B cell (primary cell): Measurements from ENCODE around the gene CALM3. TPM values are rescaled to one million over a fixed set of nuclear protein-coding genes. Genes with fewer than 3 reads are reported as not detected.

Experiments used
- ATAC-seq: fragments of 200-7000 bp; cut with Tn5 transposase; one replicate; pipeline ENCODE4 v1.10.0; 2021; ENCODE audit warnings: low read depth, mild to moderate bottlenecking, moderate number of reproducible peaks, moderate library complexity
- CTCF ChIA-PET: fragments of 350-600 bp; sonication (Branson Sonifier 250); formaldehyde crosslinking; loops from one replicate; lab custom pipeline; 2021; ENCODE audit warnings: antibody characterized with exemption, inconsistent platforms; lab: Charles Lee
- POLR2A ChIA-PET: fragments of 350-600 bp; sonication (Branson Sonifier 250); formaldehyde crosslinking; loops from one replicate; lab custom pipeline; 2021; ENCODE audit warnings: antibody characterized with exemption; lab: Charles Lee
- DNase-seq: peaks from one replicate; pipeline ENCODE4 v3.0.0; 2013
- H2AFZ ChIP-seq: 2 replicates; pipeline ENCODE4 v1.6.1; 2012; ENCODE audit warnings: mild to moderate bottlenecking, low read depth, low read length; ENCODE audit not compliant: insufficient read depth, poor library complexity, severe bottlenecking
- H3K27ac ChIP-seq, 2 donors: 1 replicate in 1 of 2; 2 replicates in 1 of 2; pipeline ENCODE4 v1.5.1; 2012 to 2013; ENCODE audit warnings: low read length in 2 of 2, mild to moderate bottlenecking in 2 of 2, moderate library complexity in 1 of 2
- H3K27me3 ChIP-seq, 4 experiments: fragments of 200-600 bp in 1 of 4; sonication (generic) in 1 of 4; replicated peaks in 1 of 4; 1 replicate in 2 of 4; 2 replicates in 2 of 4; pipeline versions ENCODE4 v1.6.1 to v1.7.0; 2013 to 2016; ENCODE audit warnings: low read length in 3 of 4, mild to moderate bottlenecking in 2 of 4, mixed read lengths in 1 of 4, moderate library complexity in 1 of 4; ENCODE audit not compliant: insufficient read depth in 4 of 4, control insufficient read depth in 3 of 4; ENCODE audit errors: control extremely low read depth in 1 of 4
- H3K36me3 ChIP-seq, 2 experiments: replicated peaks in 1 of 2; 1 replicate in 1 of 2; 2 replicates in 1 of 2; pipeline versions ENCODE4 v1.6.1 to v1.7.1; 2013; ENCODE audit warnings: low read length in 1 of 2; ENCODE audit not compliant: insufficient read depth in 2 of 2, control insufficient read depth in 1 of 2; ENCODE audit errors: control extremely low read depth in 1 of 2, extremely low read depth in 1 of 2
- H3K4me1 ChIP-seq, 2 donors: fragments of 200-600 bp in 1 of 2; sonication (generic) in 1 of 2; 1 replicate in 1 of 2; 2 replicates in 1 of 2; pipeline versions ENCODE4 v1.5.1 to v1.6.1; 2013 to 2017; ENCODE audit warnings: low read length in 2 of 2; ENCODE audit not compliant: control insufficient read depth in 2 of 2, insufficient read depth in 2 of 2
- H3K4me2 ChIP-seq: replicated peaks from 2 replicates; pipeline ENCODE3; 2012; ENCODE audit warnings: mild to moderate bottlenecking, low read depth, low read length; ENCODE audit not compliant: poor library complexity, severe bottlenecking
- H3K4me3 ChIP-seq, 5 experiments: fragments of 200-600 bp in 1 of 5; sonication (generic) in 1 of 5; 1 replicate in 3 of 5; 2 replicates in 2 of 5; pipeline versions ENCODE4 v1.5.1 to v1.7.0; 2011 to 2016; ENCODE audit warnings: low read length in 4 of 5, mild to moderate bottlenecking in 4 of 5, low read depth in 2 of 5, control low read depth in 1 of 5, moderate library complexity in 1 of 5; ENCODE audit not compliant: insufficient read depth in 1 of 5; ENCODE audit errors: control extremely low read depth in 1 of 5, extremely low read depth in 1 of 5
- H3K79me2 ChIP-seq: fragments of 200-600 bp; sonication (generic); one replicate; pipeline ENCODE4 v1.6.0; 2016; ENCODE audit warnings: low read length; ENCODE audit not compliant: control insufficient read depth, insufficient read depth
- H3K9ac ChIP-seq: fragments of 200-600 bp; sonication (generic); 2 replicates; pipeline ENCODE4 v1.6.1; 2017; ENCODE audit warnings: mild to moderate bottlenecking, low read length, moderate library complexity
- H3K9me3 ChIP-seq, 3 donors: one replicate each; pipeline versions ENCODE4 v1.6.1 to v1.7.1; 2013; ENCODE audit warnings: low read length in 2 of 3; ENCODE audit not compliant: control insufficient read depth in 2 of 3, insufficient read depth in 1 of 3; ENCODE audit errors: control extremely low read depth in 1 of 3
- H4K20me1 ChIP-seq: 2 replicates; pipeline ENCODE4 v1.6.0; 2012; ENCODE audit warnings: mild to moderate bottlenecking, low read length; ENCODE audit not compliant: insufficient read depth, control insufficient read depth, poor library complexity, severe bottlenecking
- H3K27ac Mint-ChIP-seq: one replicate; pipeline ENCODE4 v1.8.0; 2021; ENCODE audit warnings: mixed read lengths
- H3K27me3 Mint-ChIP-seq: one replicate; pipeline ENCODE4 v1.8.0; 2021; ENCODE audit warnings: mixed read lengths
- H3K4me1 Mint-ChIP-seq: one replicate; pipeline ENCODE4 v1.8.0; 2021; ENCODE audit warnings: mixed read lengths
- H3K4me3 Mint-ChIP-seq: one replicate; pipeline ENCODE4 v1.8.0; 2021; ENCODE audit warnings: mixed read lengths
- H3K9me3 Mint-ChIP-seq: one replicate; pipeline ENCODE4 v1.8.0; 2022; ENCODE audit warnings: mixed read lengths; ENCODE audit not compliant: insufficient read depth
- CTCF ChIP-seq: fragments of 200-600 bp; IDR thresholded peaks from one replicate; pipeline ENCODE4 v1.8.0; 2022; ENCODE audit warnings: antibody characterized with exemption, mild to moderate bottlenecking
- EZH2 ChIP-seq: IDR thresholded peaks from 2 replicates; pipeline ENCODE4 v1.6.1; 2012; ENCODE audit warnings: borderline replicate concordance, low read depth, mild to moderate bottlenecking, moderate library complexity, low read length; ENCODE audit not compliant: insufficient read depth, poor library complexity, severe bottlenecking
- WGBS: methylation state at CpG from one replicate; pipeline ENCODE4 v1.1.5; 2013; ENCODE audit warnings: missing lambda C conversion rate; ENCODE audit not compliant: insufficient coverage; 5-methylcytosine and 5-hydroxymethylcytosine counted together
- intact Hi-C: fragments of 100-400 bp; cut with micrococcal nuclease; formaldehyde crosslinking; loops from one replicate; pipeline ENCODE4 v1.10.0; 2022
- polyA plus RNA-seq: library from polyadenylated mRNA; depleted of rRNA; stranded (reverse); fragments of >200 nt; gene quantifications from 2 replicates; pipeline ENCODE4 v1.2.3, GENCODE V29; 2012
- total RNA-seq, 2 donors: library from RNA; stranded (reverse); fragments of 120-200 nt in 1 of 2; gene quantifications; 1 replicate in 1 of 2; 2 replicates in 1 of 2; pipeline versions ENCODE4 v1.2.3 to v1.2.4, GENCODE V29; 2013 to 2022

The CALM3 gene
- total and polyA plus RNA-seq, 2 donors (not counting 1 experiment from before 2014, with no cell fraction given): 99.0 to 99.3 TPM

DNA sequence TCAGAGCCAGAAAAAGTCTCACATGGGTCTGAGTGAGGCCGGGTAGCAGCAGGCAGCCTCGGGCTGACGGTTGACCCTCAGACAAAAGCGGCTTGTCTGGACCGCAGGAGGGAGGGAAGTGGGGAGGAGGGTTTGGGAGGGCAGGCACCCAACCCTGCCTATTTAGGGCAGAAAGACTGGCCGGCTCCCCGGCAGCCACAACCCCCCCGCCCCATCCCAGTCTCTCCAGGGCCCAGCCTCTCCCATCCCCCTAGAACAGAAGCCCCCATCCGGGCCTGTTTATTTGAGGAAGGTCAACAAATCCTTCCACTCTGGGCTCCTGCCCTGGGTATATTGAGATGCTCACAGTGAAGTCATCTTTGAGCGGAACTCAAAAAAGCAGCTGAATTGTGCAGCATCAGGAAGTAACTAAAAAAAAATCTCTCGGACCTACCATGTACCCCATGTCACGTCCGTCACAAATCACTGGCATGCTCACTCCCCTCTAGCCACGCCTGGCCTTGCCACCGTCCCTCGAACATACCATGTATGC, 53.6 kb downstream of the CALM3 start:
- Mint-ChIP-seq H3K4me3 (no peak overlapping the region), H3K27ac (no peak overlapping the region), H3K9me3 (no peaks in the 10 kb centered on the region), H3K4me1 (peaks cover 4% of the 10 kb centered on the region), H3K27me3 (peaks cover 49% of the 10 kb centered on the region)
- peaks cover 0 to 8% (median 2%) of the 10 kb centered on the region in 3 donors for H3K9me3 ChIP-seq
- DNase-seq (no peak), ATAC-seq (no peak)
- peaks cover 0 to 61% (median 20%) of the 10 kb centered on the region in 4 experiments for H3K27me3 ChIP-seq
- no peak overlapping the region for H3K9ac ChIP-seq
- H3K79me2 ChIP-seq: no peaks in the 10 kb centered on the region
- no peak overlapping the region for H3K4me3 ChIP-seq
- no peaks in the 10 kb centered on the region for H3K36me3 ChIP-seq
- peaks cover 9 to 13% of the 10 kb centered on the region in 2 donors for H3K4me1 ChIP-seq
- no peaks in the 10 kb centered on the region for H4K20me1 ChIP-seq
- TF ChIP-seq EZH2 (no peak), CTCF (no peak)
- ChIA-PET POLR2A (no interaction called here), CTCF (interaction anchor here (1.9 kb wide), 1 partner anchor 74 kb away, joined by 4 read pairs; no protein-coding TSS in a partner anchor)
- H2AFZ ChIP-seq: no peak overlapping the region
- WGBS: 81% methylated on average over 11 of the region's 16 CpGs
- H3K4me2 ChIP-seq: no peak overlapping the region
- intact Hi-C loops: no loop called here
- no peak overlapping the region for H3K27ac ChIP-seq

DNA sequence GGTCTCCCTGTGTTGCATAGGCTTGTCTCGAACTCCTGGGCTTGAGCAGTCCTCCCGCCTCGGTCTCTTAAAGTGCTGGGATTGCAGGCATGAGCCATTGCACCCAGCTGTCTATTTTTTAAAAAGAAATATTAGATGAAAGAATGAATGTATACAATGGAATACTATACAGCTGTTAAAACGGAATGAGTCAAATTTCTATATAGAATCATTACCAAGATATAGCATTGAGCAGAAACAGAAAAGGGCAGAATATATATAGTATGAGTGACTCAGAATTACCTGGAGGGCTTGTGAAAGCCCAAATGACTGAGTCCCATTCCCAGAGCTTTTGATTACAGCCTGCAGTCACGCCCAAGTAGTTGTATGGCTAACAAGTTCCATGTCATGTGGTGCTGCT, 55.4 kb downstream of the CALM3 start:
- H3K9ac ChIP-seq: no peak overlapping the region
- Mint-ChIP-seq H3K9me3 (no peaks in the 10 kb centered on the region), H3K27me3 (peaks cover 39% of the 10 kb centered on the region)

More for the DNA sequence above, 55.4 kb downstream of the CALM3 start:
- ChIA-PET POLR2A (no interaction called here), CTCF (interaction anchor here (0.6 to 12.3 kb wide), 5 partner anchors 14 to 141 kb away, joined by 3 to 447 read pairs (median 3); no protein-coding TSS in a partner anchor)
- Histone ChIP-seq H3K9me3 (peaks cover 0 to 10% (median 2%) of the 10 kb centered on the region in 3 donors), H3K4me3 (no peak overlapping the region), H3K79me2 (no peaks in the 10 kb centered on the region), H3K27me3 (peaks cover 0 to 58% (median 23%) of the 10 kb centered on the region in 4 experiments), H3K36me3 (no peaks in the 10 kb centered on the region), H3K4me2 (no peak overlapping the region), H3K4me1 (peaks cover 23 to 24% of the 10 kb centered on the region in 2 donors), H4K20me1 (no peaks in the 10 kb centered on the region), H3K27ac (no peak overlapping the region), H2AFZ (no peak overlapping the region)
- Mint-ChIP-seq H3K4me1 (peaks cover 17% of the 10 kb centered on the region), H3K27ac (no peak overlapping the region), H3K4me3 (no peak overlapping the region)
- no peak for TF ChIP-seq EZH2
- no peak for TF ChIP-seq CTCF
- 100% methylated on average over 1 of the region's 5 CpGs for WGBS
- DNase-seq (no peak), ATAC-seq (no peak)
- intact Hi-C loops: no loop called here
